HTERT RPE-1 (cell line): ENCODE data around the gene TRIP11.

Experiments
- in situ Hi-C: fragments of 300-500 bp; cut with MboI; formaldehyde crosslinking; loops from 4 replicates; pipeline ENCODE4 v1.14.3; 2020; ENCODE audit warnings: low sequenced_read_pairs

The TRIP11 gene

GRCh38 chr14:91920526-91920925 is 119.3 kb downstream of the TRIP11 start:
- in situ Hi-C loops, result no loop called here

GRCh38 chr14:91919814-91920213 is 120.0 kb downstream of the TRIP11 start:
- in situ Hi-C loops, result no loop called here

- in situ Hi-C loops, result no loop called here
Observed at GRCh38 chr14:91918186-91918883, 121.5 kb downstream of the TRIP11 start.
